Neural progenitor cell (in vitro differentiated cells): ENCODE measurements around the gene B4GALNT2. TPM values are rescaled to one million over a fixed set of nuclear protein-coding genes. Genes with fewer than 3 reads are reported as not detected.

ENCODE experiments used
- DNase-seq: peaks from one replicate; pipeline ENCODE4 v3.0.0-alpha.2; 2016; ENCODE audit warnings: low spot score
- H2AFZ ChIP-seq: fragments of 200-600 bp; sonication (generic); replicated peaks from 2 replicates; pipeline ENCODE4 v1.6.1; 2016; ENCODE audit warnings: antibody characterized with exemption
- H3F3A ChIP-seq: fragments of 200-600 bp; sonication (generic); 2 replicates; pipeline ENCODE4 v1.6.1; 2016; ENCODE audit warnings: antibody characterized with exemption, low read depth
- H3K27ac ChIP-seq: fragments of 200-600 bp; sonication (generic); 2 replicates; pipeline ENCODE4 v1.5.1; 2016; ENCODE audit warnings: mild to moderate bottlenecking
- H3K27me3 ChIP-seq: fragments of 200-600 bp; sonication (generic); 2 replicates; pipeline ENCODE4 v1.6.1; 2016; ENCODE audit warnings: mild to moderate bottlenecking, moderate library complexity
- H3K36me3 ChIP-seq: fragments of 200-600 bp; sonication (generic); 2 replicates; pipeline ENCODE4 v1.5.1; 2016
- H3K4me1 ChIP-seq: fragments of 200-600 bp; sonication (generic); 2 replicates; pipeline ENCODE4 v1.6.1; 2016; ENCODE audit warnings: mixed run types
- H3K4me2 ChIP-seq: fragments of 200-600 bp; sonication (generic); 2 replicates; pipeline ENCODE4 v1.6.1; 2016
- H3K4me3 ChIP-seq: fragments of 200-600 bp; sonication (generic); 2 replicates; pipeline ENCODE4 v1.5.1; 2016
- H3K79me2 ChIP-seq: fragments of 200-600 bp; sonication (generic); 2 replicates; pipeline ENCODE4 v1.6.1; 2016; ENCODE audit warnings: low read depth
- H3K9ac ChIP-seq: fragments of 200-600 bp; sonication (generic); 2 replicates; pipeline ENCODE4 v1.6.1; 2016
- H3K9me3 ChIP-seq: fragments of 200-600 bp; sonication (generic); 2 replicates; pipeline ENCODE4 v1.5.1; 2016; ENCODE audit warnings: low read depth
- H4K20me1 ChIP-seq: fragments of 200-600 bp; sonication (generic); 2 replicates; pipeline ENCODE4 v1.6.1; 2016; ENCODE audit warnings: low read depth
- H3K27ac Mint-ChIP-seq: 3 replicates; pipeline ENCODE4 v1.8.0; 2021; ENCODE audit warnings: mixed read lengths
- H3K27me3 Mint-ChIP-seq: 2 replicates; pipeline ENCODE4 v1.8.0; 2022; ENCODE audit warnings: low read depth, mild to moderate bottlenecking, inconsistent platforms, moderate library complexity, mixed read lengths; ENCODE audit not compliant: insufficient read depth
- H3K36me3 Mint-ChIP-seq: 3 replicates; pipeline ENCODE4 v1.8.0; 2021; ENCODE audit warnings: mixed read lengths
- H3K4me1 Mint-ChIP-seq: 3 replicates; pipeline ENCODE4 v1.8.0; 2021; ENCODE audit warnings: mixed read lengths
- H3K4me3 Mint-ChIP-seq: 3 replicates; pipeline ENCODE4 v1.8.0; 2021; ENCODE audit warnings: mild to moderate bottlenecking, moderate library complexity, mixed read lengths
- H3K9me3 Mint-ChIP-seq: 3 replicates; pipeline ENCODE4 v1.8.0; 2020; ENCODE audit warnings: mixed read lengths
- EZH2 ChIP-seq: fragments of 200-600 bp; sonication (generic); IDR thresholded peaks from 2 replicates; pipeline ENCODE4 v1.6.1; 2017; ENCODE audit warnings: antibody characterized with exemption, mild to moderate bottlenecking, moderate library complexity
- EZH2phosphoT487 ChIP-seq: fragments of 200-600 bp; sonication (generic); IDR thresholded peaks from 2 replicates; pipeline ENCODE4 v1.6.1; 2017; ENCODE audit warnings: antibody characterized with exemption
- total RNA-seq: library from RNA; depleted of rRNA; stranded (reverse); fragments of >200 nt; gene quantifications from 2 replicates; pipeline ENCODE4 v1.2.3, GENCODE V29; 2015; ENCODE audit warnings: low replicate concordance
- TF ChIP-seq, protein P1 (sequence below): fragments of 200-600 bp; sonication (generic); IDR thresholded peaks from 2 replicates; pipeline ENCODE4 v1.5.1; 2017; ENCODE audit warnings: antibody characterized with exemption, mild to moderate bottlenecking

The B4GALNT2 gene
- total RNA-seq, 1 donor from 2014 or later = not detected

DNA sequence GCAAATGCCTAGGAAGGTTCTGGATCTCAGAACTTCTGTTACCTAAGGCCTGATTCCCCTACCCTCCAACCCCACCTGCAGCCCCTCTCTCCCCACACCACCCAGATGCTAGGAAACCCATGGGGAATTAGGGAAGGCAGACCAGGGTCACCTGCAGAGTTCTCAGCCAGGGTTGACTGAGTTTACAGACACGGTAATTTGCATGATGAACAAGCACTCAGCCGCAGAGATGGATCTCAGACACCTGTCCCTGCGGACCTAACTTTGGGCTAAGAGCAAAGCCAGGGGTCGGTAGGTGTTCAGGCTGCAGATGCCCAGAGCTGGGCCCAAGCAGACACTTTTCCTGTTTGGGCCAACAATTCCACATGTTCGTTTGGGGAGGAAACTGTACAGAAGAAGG lies 80.8 kb downstream of the B4GALNT2 start:
- Histone ChIP-seq H3K27ac (no peak overlapping the region), H3K9ac (no peak overlapping the region), H3K4me3 (no peak overlapping the region), H3K4me2 (no peak overlapping the region), H3K36me3 (no peaks in the 10 kb centered on the region), H3K27me3 (no peaks in the 10 kb centered on the region), H3K9me3 (no peaks in the 10 kb centered on the region), H2AFZ (no peak overlapping the region), H3F3A (no peaks in the 10 kb centered on the region), H3K79me2 (no peaks in the 10 kb centered on the region), H4K20me1 (no peaks in the 10 kb centered on the region), H3K4me1 (peaks cover 12% of the 10 kb centered on the region)
- Mint-ChIP-seq H3K36me3 (no peaks in the 10 kb centered on the region), H3K27me3 (peaks cover 15% of the 10 kb centered on the region), H3K9me3 (no peaks in the 10 kb centered on the region), H3K4me1 (peaks cover 15% of the 10 kb centered on the region), H3K27ac (no peak overlapping the region), H3K4me3 (no peak overlapping the region)
- no peak for DNase-seq
- no peak for TF ChIP-seq EZH2phosphoT487
- TF ChIP-seq EZH2 = no peak
- TF ChIP-seq, protein P1, sequence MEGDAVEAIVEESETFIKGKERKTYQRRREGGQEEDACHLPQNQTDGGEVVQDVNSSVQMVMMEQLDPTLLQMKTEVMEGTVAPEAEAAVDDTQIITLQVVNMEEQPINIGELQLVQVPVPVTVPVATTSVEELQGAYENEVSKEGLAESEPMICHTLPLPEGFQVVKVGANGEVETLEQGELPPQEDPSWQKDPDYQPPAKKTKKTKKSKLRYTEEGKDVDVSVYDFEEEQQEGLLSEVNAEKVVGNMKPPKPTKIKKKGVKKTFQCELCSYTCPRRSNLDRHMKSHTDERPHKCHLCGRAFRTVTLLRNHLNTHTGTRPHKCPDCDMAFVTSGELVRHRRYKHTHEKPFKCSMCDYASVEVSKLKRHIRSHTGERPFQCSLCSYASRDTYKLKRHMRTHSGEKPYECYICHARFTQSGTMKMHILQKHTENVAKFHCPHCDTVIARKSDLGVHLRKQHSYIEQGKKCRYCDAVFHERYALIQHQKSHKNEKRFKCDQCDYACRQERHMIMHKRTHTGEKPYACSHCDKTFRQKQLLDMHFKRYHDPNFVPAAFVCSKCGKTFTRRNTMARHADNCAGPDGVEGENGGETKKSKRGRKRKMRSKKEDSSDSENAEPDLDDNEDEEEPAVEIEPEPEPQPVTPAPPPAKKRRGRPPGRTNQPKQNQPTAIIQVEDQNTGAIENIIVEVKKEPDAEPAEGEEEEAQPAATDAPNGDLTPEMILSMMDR = no peak

- H3K36me3 Mint-ChIP-seq = no peaks in the 10 kb centered on the region
- Histone ChIP-seq H3K4me2 (no peak overlapping the region), H3K9ac (no peak overlapping the region), H3K27me3 (no peaks in the 10 kb centered on the region), H3K36me3 (no peaks in the 10 kb centered on the region), H3K9me3 (no peaks in the 10 kb centered on the region), H4K20me1 (no peaks in the 10 kb centered on the region), H3K79me2 (no peaks in the 10 kb centered on the region), H3K4me1 (peaks cover 12% of the 10 kb centered on the region), H2AFZ (no peak overlapping the region), H3K4me3 (no peak overlapping the region), H3F3A (no peaks in the 10 kb centered on the region), H3K27ac (no peak overlapping the region)
- peaks cover 15% of the 10 kb centered on the region for H3K4me1 Mint-ChIP-seq
- H3K27me3 Mint-ChIP-seq = peaks cover 15% of the 10 kb centered on the region
- no peak overlapping the region for H3K4me3 Mint-ChIP-seq
- TF ChIP-seq EZH2phosphoT487 = no peak
- TF ChIP-seq, protein P1 = no peak
- no peaks in the 10 kb centered on the region for H3K9me3 Mint-ChIP-seq
- DNase-seq = no peak
- H3K27ac Mint-ChIP-seq = no peak overlapping the region
These were observed 81.3 kb downstream of the B4GALNT2 start for GRCh38 chr17:49213847-49214246.

- Mint-ChIP-seq H3K9me3 (no peaks in the 10 kb centered on the region), H3K36me3 (no peaks in the 10 kb centered on the region), H3K27me3 (peaks cover 14% of the 10 kb centered on the region), H3K4me1 (peaks cover 14% of the 10 kb centered on the region), H3K27ac (no peak overlapping the region), H3K4me3 (peak overlapping the region; percentile 45)
- Histone ChIP-seq H3K27ac (no peak overlapping the region), H4K20me1 (no peaks in the 10 kb centered on the region), H3K27me3 (no peaks in the 10 kb centered on the region), H2AFZ (no peak overlapping the region), H3K9me3 (no peaks in the 10 kb centered on the region), H3K4me2 (no peak overlapping the region), H3K36me3 (no peaks in the 10 kb centered on the region), H3K4me3 (no peak overlapping the region), H3K4me1 (peaks cover 12% of the 10 kb centered on the region), H3K79me2 (no peaks in the 10 kb centered on the region), H3K9ac (no peak overlapping the region), H3F3A (no peaks in the 10 kb centered on the region)
- no peak for DNase-seq
- TF ChIP-seq, protein P1 = no peak
- TF ChIP-seq EZH2 = no peak
- TF ChIP-seq EZH2phosphoT487 = no peak
These were observed 82.2 kb downstream of the B4GALNT2 start for GRCh38 chr17:49214676-49215360.
